GM18499 (cell line): ENCODE data around the gene NSUN4.
"Not testable (repeated sequence)": the region's sequence is repeated elsewhere in the genome, so short reads cannot be mapped to it uniquely, and the experiment has no call there.

Source experiments
- ATAC-seq: cut with Tn5 transposase; IDR thresholded peaks from one replicate; pipeline ENCODE4 v1.9.1; 2021; ENCODE audit warnings: moderate number of reproducible peaks; ENCODE audit not compliant: insufficient read depth, unreplicated experiment

Gene NSUN4

GRCh38 chr1:46340404-46341221 lies at the start of gene NSUN4:
Gene NSUN4, plus strand, starts transcription at chr1:46340807. Its CDS starts 20 bp downstream, at chr1:46340827.
- ATAC-seq, result no peak

GRCh38 chr1:46295306-46295705 lies 45.3 kb upstream of the NSUN4 start:
- no peak for ATAC-seq

- no peak for ATAC-seq
Observed at GRCh38 chr1:46298387-46298786, 42.2 kb upstream of the NSUN4 start.

GRCh38 chr1:46300673-46301405 lies 39.8 kb upstream of the NSUN4 start:
- no peak for ATAC-seq

GRCh38 chr1:46301406-46301807 lies 39.2 kb upstream of the NSUN4 start:
- no peak for ATAC-seq

- ATAC-seq, result no peak
Observed at GRCh38 chr1:46301808-46302640, 38.6 kb upstream of the NSUN4 start.

GRCh38 chr1:46302641-46303037 lies 38.0 kb upstream of the NSUN4 start:
- no peak for ATAC-seq

GRCh38 chr1:46303038-46303871 lies 37.4 kb upstream of the NSUN4 start, which contains the start of the genes LRRC41 and UQCRH:
Gene LRRC41, minus strand, starts transcription at chr1:46303616. Its CDS starts 294 bp downstream, at chr1:46303322.
Gene UQCRH, plus strand, starts transcription at chr1:46303698. Its CDS starts 69 bp downstream, at chr1:46303767.
- ATAC-seq, result peak; percentile 56

- ATAC-seq, result no peak
Observed at GRCh38 chr1:46303872-46304326, 36.7 kb upstream of the NSUN4 start.

- ATAC-seq, result no peak
Observed at GRCh38 chr1:46306159-46306530, 34.5 kb upstream of the NSUN4 start.

- ATAC-seq, result no peak
Observed at GRCh38 chr1:46309401-46310159, 31.0 kb upstream of the NSUN4 start.

GRCh38 chr1:46310321-46310720 lies 30.3 kb upstream of the NSUN4 start:
- no peak for ATAC-seq

- no peak for ATAC-seq
Observed at GRCh38 chr1:46315669-46316403, 24.8 kb upstream of the NSUN4 start.

GRCh38 chr1:46317323-46317722 lies 23.3 kb upstream of the NSUN4 start:
- ATAC-seq, result no peak

- not testable (repeated sequence) for ATAC-seq
Observed at GRCh38 chr1:46319301-46319700, 21.3 kb upstream of the NSUN4 start.

- not testable (repeated sequence) for ATAC-seq
Observed at GRCh38 chr1:46319960-46320914, 20.4 kb upstream of the NSUN4 start.

- not testable (repeated sequence) for ATAC-seq
Observed at GRCh38 chr1:46322191-46322590, 18.4 kb upstream of the NSUN4 start.
